ENCODE data around the gene ZNF90. TPM values are rescaled to one million over a fixed set of nuclear protein-coding genes. Genes with fewer than 3 reads are reported as not detected.

Gene ZNF90
- total and polyA plus RNA-seq, 4 donors = 0.13 to 1.8 (median 0.17) TPM

DNA sequence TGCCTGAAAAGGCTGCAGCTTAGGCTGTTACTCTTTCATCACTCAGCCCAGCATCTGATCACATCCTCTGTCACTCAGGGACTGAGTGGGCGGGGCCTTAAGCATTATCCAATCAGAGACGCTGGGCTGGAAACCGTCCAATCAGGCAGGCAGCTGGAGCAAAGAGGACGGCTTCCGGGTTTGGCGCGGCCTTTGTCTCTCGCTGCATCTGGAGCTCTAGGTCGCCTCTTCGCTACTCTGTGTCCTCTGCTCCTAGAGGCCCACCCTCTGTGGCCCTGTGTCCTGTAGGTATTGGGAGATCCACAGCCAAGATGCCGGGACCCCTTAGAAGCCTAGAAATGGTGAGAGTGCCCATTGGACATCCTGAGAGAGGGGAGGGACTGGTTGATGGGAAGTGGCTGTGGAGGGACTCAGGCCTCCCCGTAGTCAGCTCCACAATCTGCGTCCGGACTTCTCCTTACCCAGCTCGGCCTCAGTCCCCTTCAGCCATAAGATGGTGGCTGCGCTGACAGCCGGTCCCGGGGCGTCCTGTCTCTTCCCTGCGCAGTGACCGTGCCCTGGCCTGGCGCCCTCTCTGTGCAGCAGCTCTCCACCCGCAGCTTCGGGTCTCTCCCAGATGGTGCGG is 89.3 kb downstream of the ZNF90 start, which contains the start of gene ZNF486:
Gene ZNF486 (plus strand): TSS at position 195 of the 625 bp plus-strand sequence. CDS start 117 bp downstream, at position 312.
- WGBS = 3% methylated on average over 25 of the region's 25 CpGs
- H3K9me3 ChIP-seq (ENCODE audit: control insufficient read depth in 4 of 4, low read length in 3 of 4) = peaks cover 0 to 28% (median 3%) of the 10 kb centered on the region in 4 donors
- H3K4me3 ChIP-seq (ENCODE audit: low read depth in 1 of 3, low read length in 3 of 3) = peak within 1 kb of the TSS; percentile 44 to 75 (median 47)
- TF ChIP-seq RAD21 (IDR thresholded peaks at IDR 0.05) (peak in 1 of 2 donors; percentile 10), SP1 (IDR thresholded peaks at IDR 0.05) (peak; percentile 64), TAF1 (conservative IDR thresholded peaks at IDR 0.05) (peak; percentile 38)
- TF ChIP-seq, protein P1, sequence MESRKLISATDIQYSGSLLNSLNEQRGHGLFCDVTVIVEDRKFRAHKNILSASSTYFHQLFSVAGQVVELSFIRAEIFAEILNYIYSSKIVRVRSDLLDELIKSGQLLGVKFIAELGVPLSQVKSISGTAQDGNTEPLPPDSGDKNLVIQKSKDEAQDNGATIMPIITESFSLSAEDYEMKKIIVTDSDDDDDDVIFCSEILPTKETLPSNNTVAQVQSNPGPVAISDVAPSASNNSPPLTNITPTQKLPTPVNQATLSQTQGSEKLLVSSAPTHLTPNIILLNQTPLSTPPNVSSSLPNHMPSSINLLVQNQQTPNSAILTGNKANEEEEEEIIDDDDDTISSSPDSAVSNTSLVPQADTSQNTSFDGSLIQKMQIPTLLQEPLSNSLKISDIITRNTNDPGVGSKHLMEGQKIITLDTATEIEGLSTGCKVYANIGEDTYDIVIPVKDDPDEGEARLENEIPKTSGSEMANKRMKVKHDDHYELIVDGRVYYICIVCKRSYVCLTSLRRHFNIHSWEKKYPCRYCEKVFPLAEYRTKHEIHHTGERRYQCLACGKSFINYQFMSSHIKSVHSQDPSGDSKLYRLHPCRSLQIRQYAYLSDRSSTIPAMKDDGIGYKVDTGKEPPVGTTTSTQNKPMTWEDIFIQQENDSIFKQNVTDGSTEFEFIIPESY (IDR thresholded peaks at IDR 0.05) = no peak
- H3K9ac ChIP-seq (ENCODE audit: low read depth in 1 of 2, low read length in 2 of 2) = peak within 1 kb of the TSS; percentile 10 to 59
- peaks cover 0 to 1% (median 0%) of the 10 kb centered on the region in 4 donors for H3K27me3 ChIP-seq (ENCODE audit: control insufficient read depth in 4 of 4, insufficient read depth in 4 of 4, low read length in 3 of 4)
- no peaks in the 10 kb centered on the region for H3K36me3 ChIP-seq (ENCODE audit: control insufficient read depth in 4 of 4, insufficient read depth in 3 of 4, low read depth in 1 of 4, low read length in 3 of 4)
- no peaks in the 10 kb centered on the region for H3K4me1 ChIP-seq (ENCODE audit: control insufficient read depth in 4 of 4, insufficient read depth in 4 of 4, low read length in 3 of 4)
- H3K27ac ChIP-seq (ENCODE audit: low read depth in 1 of 2, low read length in 2 of 2) = peak within 1 kb of the TSS; percentile 49 to 79
- peak; percentile 88 for DNase-seq (ENCODE audit: low spot score)

DNA sequence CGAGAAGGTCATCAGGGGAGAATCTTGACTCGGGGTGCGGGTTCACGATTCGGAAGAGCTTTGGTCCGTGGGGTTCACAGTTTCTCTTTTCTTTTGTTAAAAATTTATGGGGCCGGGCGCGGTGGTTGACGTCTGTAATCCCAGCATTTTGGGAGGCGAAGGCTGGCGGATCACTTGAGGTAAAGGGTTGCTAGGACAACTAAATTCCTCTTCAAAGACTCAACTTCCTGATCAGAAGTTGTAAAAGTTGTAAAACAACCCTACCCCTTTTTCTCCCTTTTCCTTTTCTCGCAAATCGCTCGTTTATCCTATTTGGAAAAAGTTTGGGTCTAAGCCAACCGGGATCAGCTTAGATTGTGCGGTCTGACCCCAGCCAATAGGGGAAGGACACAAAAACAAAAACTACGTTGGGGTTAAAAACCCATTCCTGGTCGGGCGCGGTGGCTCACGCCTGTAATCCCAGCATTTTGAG is 89.9 kb downstream of the ZNF90 start:
- Histone ChIP-seq H3K27ac (ENCODE audit: low read depth in 1 of 2, low read length in 2 of 2) (peak overlapping the region; percentile 49 to 79), H3K9me3 (ENCODE audit: control insufficient read depth in 4 of 4, low read length in 3 of 4) (peaks cover 0 to 28% (median 3%) of the 10 kb centered on the region in 4 donors), H3K9ac (ENCODE audit: low read depth in 1 of 2, low read length in 2 of 2) (peak overlapping the region; percentile 3 to 10), H3K36me3 (ENCODE audit: control insufficient read depth in 4 of 4, insufficient read depth in 3 of 4, low read depth in 1 of 4, low read length in 3 of 4) (no peaks in the 10 kb centered on the region), H3K4me1 (ENCODE audit: control insufficient read depth in 4 of 4, insufficient read depth in 4 of 4, low read length in 3 of 4) (no peaks in the 10 kb centered on the region), H3K27me3 (ENCODE audit: control insufficient read depth in 4 of 4, insufficient read depth in 4 of 4, low read length in 3 of 4) (peaks cover 0 to 2% (median 0%) of the 10 kb centered on the region in 4 donors), H3K4me3 (ENCODE audit: low read depth in 1 of 3, low read length in 3 of 3) (peak overlapping the region; percentile 44 to 75 (median 47))
- TF ChIP-seq NR2F2 (IDR thresholded peaks at IDR 0.05) = no peak
- no peak for TF ChIP-seq RXRA (IDR thresholded peaks at IDR 0.05)
- TF ChIP-seq JUND (IDR thresholded peaks at IDR 0.05) = no peak
- TF ChIP-seq, protein P2, sequence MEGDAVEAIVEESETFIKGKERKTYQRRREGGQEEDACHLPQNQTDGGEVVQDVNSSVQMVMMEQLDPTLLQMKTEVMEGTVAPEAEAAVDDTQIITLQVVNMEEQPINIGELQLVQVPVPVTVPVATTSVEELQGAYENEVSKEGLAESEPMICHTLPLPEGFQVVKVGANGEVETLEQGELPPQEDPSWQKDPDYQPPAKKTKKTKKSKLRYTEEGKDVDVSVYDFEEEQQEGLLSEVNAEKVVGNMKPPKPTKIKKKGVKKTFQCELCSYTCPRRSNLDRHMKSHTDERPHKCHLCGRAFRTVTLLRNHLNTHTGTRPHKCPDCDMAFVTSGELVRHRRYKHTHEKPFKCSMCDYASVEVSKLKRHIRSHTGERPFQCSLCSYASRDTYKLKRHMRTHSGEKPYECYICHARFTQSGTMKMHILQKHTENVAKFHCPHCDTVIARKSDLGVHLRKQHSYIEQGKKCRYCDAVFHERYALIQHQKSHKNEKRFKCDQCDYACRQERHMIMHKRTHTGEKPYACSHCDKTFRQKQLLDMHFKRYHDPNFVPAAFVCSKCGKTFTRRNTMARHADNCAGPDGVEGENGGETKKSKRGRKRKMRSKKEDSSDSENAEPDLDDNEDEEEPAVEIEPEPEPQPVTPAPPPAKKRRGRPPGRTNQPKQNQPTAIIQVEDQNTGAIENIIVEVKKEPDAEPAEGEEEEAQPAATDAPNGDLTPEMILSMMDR (IDR thresholded peaks at IDR 0.05; ENCODE audit: low read depth, low read length, missing input control) = no peak
- no peak for TF ChIP-seq YY1 (IDR thresholded peaks at IDR 0.05)
- TF ChIP-seq, protein P1 (IDR thresholded peaks at IDR 0.05) = no peak
- no peak for TF ChIP-seq FOXA2 (IDR thresholded peaks at IDR 0.05)
- TF ChIP-seq, protein P3, sequence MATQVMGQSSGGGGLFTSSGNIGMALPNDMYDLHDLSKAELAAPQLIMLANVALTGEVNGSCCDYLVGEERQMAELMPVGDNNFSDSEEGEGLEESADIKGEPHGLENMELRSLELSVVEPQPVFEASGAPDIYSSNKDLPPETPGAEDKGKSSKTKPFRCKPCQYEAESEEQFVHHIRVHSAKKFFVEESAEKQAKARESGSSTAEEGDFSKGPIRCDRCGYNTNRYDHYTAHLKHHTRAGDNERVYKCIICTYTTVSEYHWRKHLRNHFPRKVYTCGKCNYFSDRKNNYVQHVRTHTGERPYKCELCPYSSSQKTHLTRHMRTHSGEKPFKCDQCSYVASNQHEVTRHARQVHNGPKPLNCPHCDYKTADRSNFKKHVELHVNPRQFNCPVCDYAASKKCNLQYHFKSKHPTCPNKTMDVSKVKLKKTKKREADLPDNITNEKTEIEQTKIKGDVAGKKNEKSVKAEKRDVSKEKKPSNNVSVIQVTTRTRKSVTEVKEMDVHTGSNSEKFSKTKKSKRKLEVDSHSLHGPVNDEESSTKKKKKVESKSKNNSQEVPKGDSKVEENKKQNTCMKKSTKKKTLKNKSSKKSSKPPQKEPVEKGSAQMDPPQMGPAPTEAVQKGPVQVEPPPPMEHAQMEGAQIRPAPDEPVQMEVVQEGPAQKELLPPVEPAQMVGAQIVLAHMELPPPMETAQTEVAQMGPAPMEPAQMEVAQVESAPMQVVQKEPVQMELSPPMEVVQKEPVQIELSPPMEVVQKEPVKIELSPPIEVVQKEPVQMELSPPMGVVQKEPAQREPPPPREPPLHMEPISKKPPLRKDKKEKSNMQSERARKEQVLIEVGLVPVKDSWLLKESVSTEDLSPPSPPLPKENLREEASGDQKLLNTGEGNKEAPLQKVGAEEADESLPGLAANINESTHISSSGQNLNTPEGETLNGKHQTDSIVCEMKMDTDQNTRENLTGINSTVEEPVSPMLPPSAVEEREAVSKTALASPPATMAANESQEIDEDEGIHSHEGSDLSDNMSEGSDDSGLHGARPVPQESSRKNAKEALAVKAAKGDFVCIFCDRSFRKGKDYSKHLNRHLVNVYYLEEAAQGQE (IDR thresholded peaks at IDR 0.05) = no peak
- TF ChIP-seq, protein P4, sequence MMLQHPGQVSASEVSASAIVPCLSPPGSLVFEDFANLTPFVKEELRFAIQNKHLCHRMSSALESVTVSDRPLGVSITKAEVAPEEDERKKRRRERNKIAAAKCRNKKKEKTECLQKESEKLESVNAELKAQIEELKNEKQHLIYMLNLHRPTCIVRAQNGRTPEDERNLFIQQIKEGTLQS (IDR thresholded peaks at IDR 0.05) = no peak
- TF ChIP-seq GABPA (IDR thresholded peaks at IDR 0.05 in 1 of 2, conservative IDR thresholded peaks at IDR 0.05 in 1 of 2) = no peak
- no peak for TF ChIP-seq TAF1 (conservative IDR thresholded peaks at IDR 0.05)
- TF ChIP-seq HNF4G (IDR thresholded peaks at IDR 0.05) = no peak
- no peak for TF ChIP-seq HNF4A (conservative IDR thresholded peaks at IDR 0.05)
- TF ChIP-seq RAD21 (IDR thresholded peaks at IDR 0.05) = no peak
- TF ChIP-seq EGR1 (IDR thresholded peaks at IDR 0.05; ENCODE audit: low read depth in 2 of 2) = no peak
- TF ChIP-seq FOXA1 (IDR thresholded peaks at IDR 0.05) = no peak
- TF ChIP-seq, protein P5, sequence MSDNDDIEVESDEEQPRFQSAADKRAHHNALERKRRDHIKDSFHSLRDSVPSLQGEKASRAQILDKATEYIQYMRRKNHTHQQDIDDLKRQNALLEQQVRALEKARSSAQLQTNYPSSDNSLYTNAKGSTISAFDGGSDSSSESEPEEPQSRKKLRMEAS (IDR thresholded peaks at IDR 0.05) = no peak
- no peak for TF ChIP-seq SP1 (IDR thresholded peaks at IDR 0.05)
- no peak for DNase-seq (ENCODE audit: low spot score)
- 16% methylated on average over 22 of the region's 22 CpGs for WGBS
